Measurements from ENCODE around the gene RTN4R.
"Not testable (repeated sequence)": the region's sequence is repeated elsewhere in the genome, so short reads cannot be mapped to it uniquely, and the experiment has no call there.

The RTN4R gene

GRCh38 chr22:20305230-20305893 is 37.2 kb upstream of the RTN4R start:
- DNase-seq: not testable (repeated sequence)

GRCh38 chr22:20304646-20305045 is 36.5 kb upstream of the RTN4R start:
- no peak for DNase-seq

- not testable (repeated sequence) for DNase-seq
These were observed 35.1 kb upstream of the RTN4R start for GRCh38 chr22:20303229-20303534.

- DNase-seq: no peak
These were observed 34.5 kb upstream of the RTN4R start for GRCh38 chr22:20302438-20303228.

- DNase-seq: no peak
These were observed 31.6 kb upstream of the RTN4R start for GRCh38 chr22:20299746-20300136.

- DNase-seq: peak; percentile 41
These were observed 31.0 kb upstream of the RTN4R start for GRCh38 chr22:20298803-20299745.

GRCh38 chr22:20298110-20298802 is 30.1 kb upstream of the RTN4R start:
- no peak for DNase-seq

GRCh38 chr22:20297414-20298109 is 29.4 kb upstream of the RTN4R start:
- no peak for DNase-seq

- DNase-seq: no peak
These were observed 28.5 kb upstream of the RTN4R start for GRCh38 chr22:20296598-20296997.

- DNase-seq: no peak
These were observed 27.3 kb upstream of the RTN4R start for GRCh38 chr22:20295262-20296064.

GRCh38 chr22:20292673-20293232 is 24.6 kb upstream of the RTN4R start:
- no peak for DNase-seq

GRCh38 chr22:20292108-20292507 is 24.0 kb upstream of the RTN4R start:
- DNase-seq: no peak

GRCh38 chr22:20291604-20292063 is 23.5 kb upstream of the RTN4R start:
- no peak for DNase-seq

- DNase-seq: no peak
These were observed 23.1 kb upstream of the RTN4R start for GRCh38 chr22:20291249-20291586.

GRCh38 chr22:20290578-20291248 is 22.6 kb upstream of the RTN4R start:
- no peak for DNase-seq

- DNase-seq: no peak
These were observed 21.9 kb upstream of the RTN4R start for GRCh38 chr22:20290045-20290392.

- DNase-seq: not testable (repeated sequence)
These were observed 21.3 kb upstream of the RTN4R start for GRCh38 chr22:20289182-20290044.

GRCh38 chr22:20286784-20287423 is 18.8 kb upstream of the RTN4R start:
- not testable (repeated sequence) for DNase-seq

GRCh38 chr22:20286312-20286660 is 18.2 kb upstream of the RTN4R start:
- not testable (repeated sequence) for DNase-seq

All from fibroblast of upper back skin (primary cell).